Testis (tissue), 3 donors: ENCODE results near the gene TMEM116. TPM values are rescaled to one million over a fixed set of nuclear protein-coding genes. Genes with fewer than 3 reads are reported as not detected.

Source experiments
- DNase-seq: peaks from one replicate; pipeline ENCODE4 v3.0.0-alpha.2; 2019
- H3K27ac ChIP-seq, 2 donors: fragments of 200-600 bp; sonication (generic); one replicate each; pipeline ENCODE4 v1.5.1; 2019
- H3K27me3 ChIP-seq: fragments of 200-600 bp; sonication (generic); one replicate; pipeline ENCODE4 v1.5.1; 2019
- H3K36me3 ChIP-seq: fragments of 200-600 bp; sonication (generic); one replicate; pipeline ENCODE4 v1.5.1; 2017; ENCODE audit warnings: low read depth; ENCODE audit errors: missing control alignments
- H3K4me1 ChIP-seq: fragments of 200-600 bp; sonication (generic); one replicate; pipeline ENCODE4 v1.5.1; 2019
- H3K4me3 ChIP-seq, 2 donors: fragments of 200-600 bp; sonication (generic); one replicate each; pipeline ENCODE4 v1.5.1; 2017 to 2019
- H3K9me3 ChIP-seq: fragments of 200-600 bp; sonication (generic); one replicate; pipeline ENCODE4 v1.5.1; 2017
- CTCF ChIP-seq, 3 experiments: fragments of 450-650 bp in 2 of 3; fragments of 200-600 bp in 1 of 3; sonication (generic) in 1 of 3; IDR thresholded peaks; one replicate each; pipeline ENCODE4 v1.5.1; 2016 to 2019; ENCODE audit warnings: antibody characterized with exemption in 3 of 3, mild to moderate bottlenecking in 2 of 3, moderate library complexity in 1 of 3
- POLR2A ChIP-seq: fragments of 450-650 bp; IDR thresholded peaks from one replicate; pipeline ENCODE4 v1.6.1; 2017; ENCODE audit warnings: antibody characterized with exemption, mild to moderate bottlenecking, moderate library complexity
- WGBS, 2 donors: methylation state at CpG; one replicate each; pipeline ENCODE4 v1.1.5; 2018; 5-methylcytosine and 5-hydroxymethylcytosine counted together
- intact Hi-C: fragments of 100-400 bp; cut with DNase I; formaldehyde crosslinking; loops from one replicate; pipeline ENCODE4 v1.15.1; 2023; ENCODE audit warnings: low total_unique reads
- polyA plus RNA-seq: library from polyadenylated mRNA; stranded (reverse); fragments of 350-450 nt; fragmentation: Illumina TruSeq; extraction: RNeasy Lipid Tissue Mini Kit (QIAGEN cat#74804); gene quantifications from one replicate; pipeline ENCODE4 v1.2.3, GENCODE V29; 2014; ENCODE audit warnings: low read depth, low replicate concordance; ENCODE audit not compliant: insufficient read depth
- total RNA-seq, 2 donors: library from RNA; depleted of rRNA; stranded (reverse); fragments of >200 nt; gene quantifications; one replicate each; pipeline ENCODE4 v1.2.3, GENCODE V29; 2016

Gene TMEM116
- total and polyA plus RNA-seq, 3 donors from 2014 or later, result 38.5 to 106 (median 48.0) TPM

- intact Hi-C loops, result no loop called here
- H3K36me3 ChIP-seq, result no peaks in the 10 kb centered on the region
- TF ChIP-seq CTCF (IDR thresholded peaks at IDR 0.05), result no peak
- no peak for TF ChIP-seq POLR2A
- H3K27me3 ChIP-seq, result no peaks in the 10 kb centered on the region
- no peak for DNase-seq
- H3K4me1 ChIP-seq, result peaks cover 21% of the 10 kb centered on the region
- H3K27ac ChIP-seq, result no peak overlapping the region
- WGBS, 2 donors, result 74 to 84% methylated on average over 1 of the region's 1 CpG
- no peak overlapping the region for H3K4me3 ChIP-seq
- H3K9me3 ChIP-seq, result no peaks in the 10 kb centered on the region
These were observed 4.1 kb upstream of the TMEM116 start for GRCh38 chr12:112017041-112017440.

- DNase-seq, result no peak
- TF ChIP-seq POLR2A (no peak), CTCF (IDR thresholded peaks at IDR 0.05) (no peak)
- no peak overlapping the region for H3K27ac ChIP-seq
- no peaks in the 10 kb centered on the region for H3K9me3 ChIP-seq
- H3K4me3 ChIP-seq, result no peak overlapping the region
- 89 to 91% methylated on average over 6 of the region's 6 CpGs for WGBS, 2 donors
- H3K36me3 ChIP-seq, result no peaks in the 10 kb centered on the region
- peaks cover 27% of the 10 kb centered on the region for H3K4me1 ChIP-seq
- H3K27me3 ChIP-seq, result no peaks in the 10 kb centered on the region
- intact Hi-C loops, result no loop called here
These were observed 3.0 kb upstream of the TMEM116 start for GRCh38 chr12:112015938-112016337.

GRCh38 chr12:112013601-112014402 lies 837 bp upstream of the TMEM116 start:
- WGBS, 2 donors, result 2 to 5% methylated on average over 9 to 53 of the region's 54 CpGs
- H3K4me1 ChIP-seq, result peaks cover 27% of the 10 kb centered on the region
- intact Hi-C loops, result no loop called here

GRCh38 chr12:112011685-112012084 lies 1.3 kb downstream of the TMEM116 start:
- Histone ChIP-seq H3K27ac (peak overlapping the region in 1 of 2 donors; percentile 96), H3K9me3 (no peaks in the 10 kb centered on the region), H3K4me3 (peak overlapping the region in 1 of 2 donors; percentile 96), H3K4me1 (peaks cover 19% of the 10 kb centered on the region), H3K36me3 (no peaks in the 10 kb centered on the region), H3K27me3 (no peaks in the 10 kb centered on the region)
- intact Hi-C loops, result no loop called here
- no peak for DNase-seq
- 59 to 66% methylated on average over 8 of the region's 8 CpGs for WGBS, 2 donors
- TF ChIP-seq CTCF (IDR thresholded peaks at IDR 0.05), result no peak
- no peak for TF ChIP-seq POLR2A

More at GRCh38 chr12:112013601-112014402, 837 bp upstream of the TMEM116 start:
- TF ChIP-seq CTCF (IDR thresholded peaks at IDR 0.05) (no peak), POLR2A (no peak)
- no peaks in the 10 kb centered on the region for H3K9me3 ChIP-seq
- peak overlapping the region; percentile 83 to 96 for H3K27ac ChIP-seq
- H3K36me3 ChIP-seq, result no peaks in the 10 kb centered on the region
- peak; percentile 84 for DNase-seq
- H3K27me3 ChIP-seq, result no peaks in the 10 kb centered on the region
- H3K4me3 ChIP-seq, result peak overlapping the region; percentile 89 to 96
